ENCODE data around the gene KCNH6.

Gene KCNH6

GRCh38 chr17:63537001-63537400 is 13.8 kb downstream of the KCNH6 start:
- no peak for DNase-seq

GRCh38 chr17:63537991-63538692 is 15.0 kb downstream of the KCNH6 start:
- DNase-seq, result no peak

- no peak for DNase-seq
Observed at GRCh38 chr17:63538693-63539595, 15.8 kb downstream of the KCNH6 start.

GRCh38 chr17:63540590-63540989 is 17.4 kb downstream of the KCNH6 start:
- DNase-seq, result no peak

- no peak for DNase-seq
Observed at GRCh38 chr17:63542218-63542545, 19.0 kb downstream of the KCNH6 start.

GRCh38 chr17:63542942-63543821 is 20.0 kb downstream of the KCNH6 start:
- DNase-seq, result no peak

- DNase-seq, result no peak
Observed at GRCh38 chr17:63543822-63544420, 20.8 kb downstream of the KCNH6 start.

- no peak for DNase-seq
Observed at GRCh38 chr17:63544467-63545301, 21.5 kb downstream of the KCNH6 start.

GRCh38 chr17:63546308-63547082 is 23.3 kb downstream of the KCNH6 start:
- DNase-seq, result peak; percentile 3

- DNase-seq, result no peak
Observed at GRCh38 chr17:63547083-63547523, 23.9 kb downstream of the KCNH6 start.

- peak; percentile 0 for DNase-seq
Observed at GRCh38 chr17:63549289-63549945, 26.3 kb downstream of the KCNH6 start.

- DNase-seq, result peak; percentile 99
Observed at GRCh38 chr17:63549946-63550816, 27.0 kb downstream of the KCNH6 start, which contains the start of gene DCAF7. Gene DCAF7 (plus strand): TSS chr17:63550477. CDS start chr17:63550678, 201 bp downstream.

GRCh38 chr17:63550817-63551639 is 27.9 kb downstream of the KCNH6 start:
- peak; percentile 13 for DNase-seq

GRCh38 chr17:63552211-63552610 is 29.1 kb downstream of the KCNH6 start:
- DNase-seq, result no peak

GRCh38 chr17:63555500-63556156 is 32.5 kb downstream of the KCNH6 start:
- no peak for DNase-seq

- no peak for DNase-seq
Observed at GRCh38 chr17:63557416-63557815, 34.3 kb downstream of the KCNH6 start.

- DNase-seq, result no peak
Observed at GRCh38 chr17:63558441-63558840, 35.3 kb downstream of the KCNH6 start.

- DNase-seq, result no peak
Observed at GRCh38 chr17:63561819-63562218, 38.7 kb downstream of the KCNH6 start.

All from activated CD8-positive, alpha-beta memory T cell treated with anti-CD3 and anti-CD28 coated beads, Interleukin-2, amount 50 U/mL, for 4 hours (primary cell).